Superior temporal gyrus (tissue), 1 donor: Measurements from ENCODE around the gene GRAMD1B.

ENCODE experiments used
- DNase-seq: peaks from one replicate; pipeline ENCODE4 v3.0.0-alpha.2; 2016; ENCODE audit errors: extremely low spot score

The GRAMD1B gene

DNA sequence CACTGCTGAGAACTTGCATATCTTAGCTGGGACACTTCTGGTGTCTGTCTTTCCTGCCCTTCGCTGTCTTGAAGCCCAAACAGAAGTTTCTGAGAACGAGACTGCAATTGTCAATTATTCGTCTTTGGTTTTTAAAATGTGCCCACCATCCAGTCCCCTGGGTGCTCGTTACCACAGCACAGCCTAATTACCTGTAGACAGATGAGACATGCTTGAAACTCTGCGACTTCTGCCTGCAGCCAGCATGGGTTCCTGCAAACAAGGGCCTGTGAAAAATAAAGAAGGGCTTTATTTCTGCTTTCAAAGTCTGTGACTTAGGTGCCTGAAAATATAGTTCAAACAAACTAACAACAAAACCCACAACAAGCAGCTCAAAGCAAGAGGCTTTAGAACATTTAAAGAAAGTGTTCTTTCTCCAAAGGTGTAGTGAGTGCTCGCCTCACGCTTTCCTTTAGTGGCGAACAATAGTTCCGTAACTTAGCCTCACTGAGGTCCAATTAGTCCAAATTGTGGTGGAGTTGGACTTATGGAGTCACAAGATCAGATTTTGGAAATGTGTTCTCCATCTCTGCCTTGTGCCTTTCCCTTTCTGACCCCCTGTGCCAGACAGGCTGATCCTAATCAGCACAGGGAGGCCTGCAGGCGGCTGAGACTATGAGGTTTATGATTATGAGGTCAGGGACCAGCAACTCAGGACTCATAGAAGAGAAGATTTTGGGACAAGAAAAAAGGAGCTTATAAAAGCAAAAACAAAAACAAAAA, 20.4 kb upstream of the GRAMD1B start:
- DNase-seq: no peak

DNA sequence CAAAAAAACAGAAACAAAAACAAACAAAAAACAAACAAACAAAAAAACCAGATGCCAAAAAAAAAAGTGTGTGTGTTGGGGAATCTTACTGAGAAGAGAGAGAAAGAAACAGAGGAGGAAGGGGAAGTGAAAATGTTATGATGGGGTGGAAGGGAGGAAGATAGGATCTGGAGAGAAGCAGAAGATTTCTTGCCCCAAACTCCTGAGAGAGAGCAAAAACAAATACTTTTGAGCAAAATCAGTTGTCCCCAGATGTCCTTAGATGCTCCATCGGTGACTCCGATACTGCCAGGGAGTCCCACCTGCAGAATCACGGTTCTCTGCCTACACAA, 19.9 kb upstream of the GRAMD1B start:
- no peak for DNase-seq

DNA sequence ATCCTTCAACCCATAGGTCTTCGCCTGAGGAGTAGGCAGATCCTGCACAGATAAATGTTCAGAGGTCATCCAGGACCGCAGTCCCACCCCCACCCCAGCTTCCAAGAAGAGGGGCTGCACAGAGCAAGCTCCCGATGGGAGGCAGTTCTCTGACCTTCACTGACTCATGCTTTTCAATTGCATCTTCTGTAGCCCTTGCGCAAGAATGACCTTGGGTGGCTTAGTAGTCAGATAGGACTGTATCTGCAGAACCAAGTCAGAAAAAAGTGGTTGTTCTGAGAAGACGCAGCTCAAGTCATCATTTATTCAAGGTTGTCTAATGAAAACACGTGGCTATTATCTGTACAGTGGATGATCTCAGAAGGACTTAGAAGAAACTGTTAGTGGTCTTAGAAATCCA, 16.4 kb upstream of the GRAMD1B start:
- no peak for DNase-seq

DNA sequence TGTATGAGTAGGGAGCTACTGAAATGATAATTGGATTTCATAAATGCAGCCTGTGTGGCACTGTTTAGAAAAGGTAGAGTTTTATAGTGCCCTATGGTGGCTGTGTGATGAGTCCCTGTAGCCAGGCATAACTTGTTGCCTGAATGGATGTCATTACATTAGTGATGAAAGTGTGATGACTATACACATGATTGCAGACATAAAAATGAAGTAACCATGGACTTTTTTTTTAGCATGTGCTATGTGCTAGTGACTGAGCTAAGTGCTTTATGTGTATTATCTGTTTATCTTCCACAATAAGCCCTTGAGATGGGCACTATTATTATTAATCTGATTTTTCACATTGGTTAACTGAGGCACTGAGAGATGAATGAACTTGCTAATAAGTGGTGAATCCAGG, 13.5 kb upstream of the GRAMD1B start:
- DNase-seq: no peak

DNA sequence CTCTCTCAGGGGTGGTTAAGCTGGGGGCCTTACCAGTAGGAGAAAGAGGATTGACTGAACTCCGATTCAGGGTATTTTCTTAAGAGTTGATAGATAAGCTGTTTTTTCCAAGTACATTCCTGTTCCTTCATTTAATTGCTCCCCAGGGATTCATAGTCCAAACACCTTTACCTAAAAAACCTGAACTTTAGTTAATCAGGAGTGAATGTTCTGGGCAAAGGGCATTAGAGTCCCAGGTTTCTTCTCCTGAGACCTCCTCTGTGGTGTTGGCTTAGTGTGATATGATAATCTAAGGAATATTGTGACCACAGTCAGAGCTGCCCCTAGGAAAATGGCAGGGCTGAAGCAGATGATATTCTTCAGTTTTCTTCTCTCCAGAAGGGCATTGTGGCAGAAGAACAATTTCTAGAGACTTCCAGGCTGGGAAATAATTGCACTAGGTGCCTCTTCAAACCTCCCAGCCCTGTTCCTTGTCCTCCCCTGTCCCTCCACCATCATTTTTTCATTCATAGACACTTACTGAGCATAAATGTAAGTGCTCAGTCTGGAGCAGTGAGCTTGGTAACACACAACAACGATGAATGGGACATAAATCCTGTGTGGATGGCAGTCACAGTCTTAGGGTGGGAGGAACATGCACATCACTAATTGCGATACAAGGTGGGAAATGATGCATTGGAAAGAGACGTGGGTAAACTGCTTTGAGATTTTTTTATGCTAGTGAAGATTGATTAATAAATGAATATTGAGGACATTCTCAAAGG, 11.5 kb upstream of the GRAMD1B start:
- no peak for DNase-seq

DNA sequence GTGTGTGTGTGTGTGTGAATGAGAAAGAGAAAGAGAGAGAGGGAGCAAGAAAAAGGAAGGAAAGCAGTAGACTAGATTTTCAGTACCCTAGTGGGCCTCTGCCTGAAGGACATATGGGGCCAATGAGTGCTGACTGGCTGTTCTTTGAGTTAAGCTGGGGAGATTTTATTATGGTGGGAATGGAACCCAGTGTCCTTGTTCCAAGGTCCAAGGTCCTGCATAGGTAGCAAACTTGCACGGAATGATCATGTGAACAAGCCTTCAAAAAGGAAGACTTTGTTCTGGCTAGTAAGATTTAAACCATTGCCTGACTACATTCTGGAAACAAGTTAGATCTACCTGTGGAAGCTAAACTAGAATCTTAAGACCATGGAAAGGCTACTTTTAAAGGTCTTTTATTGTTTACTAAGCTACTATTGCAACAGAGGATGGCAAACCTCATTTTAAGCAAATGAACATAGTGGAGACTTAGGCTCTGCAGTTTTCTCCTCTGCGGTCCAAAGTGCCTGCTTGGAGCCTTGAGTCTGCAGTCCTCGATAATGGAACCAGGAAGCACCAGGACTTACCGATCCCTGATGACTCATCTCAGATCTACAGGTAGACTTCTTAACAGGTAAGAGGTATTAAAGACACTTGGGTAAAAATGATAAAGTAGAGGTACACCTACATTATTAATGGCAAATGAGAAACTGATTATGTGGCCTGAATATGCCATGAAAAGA, 10.2 kb upstream of the GRAMD1B start:
- DNase-seq: no peak

DNA sequence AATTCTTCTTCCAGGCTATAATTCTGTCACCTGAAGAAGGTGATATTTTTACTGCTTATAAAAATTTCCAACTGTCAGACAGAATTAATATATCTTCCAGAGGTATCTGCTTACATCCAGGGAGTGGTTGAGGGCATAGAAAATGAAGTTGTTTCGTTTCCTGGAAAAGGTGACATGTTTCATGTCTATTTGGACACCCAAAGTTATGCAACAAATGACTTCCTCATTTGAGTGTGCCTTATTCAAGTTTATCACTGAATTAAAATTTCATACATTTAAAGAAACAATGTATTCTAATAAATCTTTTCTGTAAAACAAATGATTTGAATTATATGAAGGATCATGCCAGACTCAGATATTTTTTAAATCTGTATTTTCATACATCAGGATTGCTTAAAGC, 8.5 kb upstream of the GRAMD1B start:
- DNase-seq: no peak

DNA sequence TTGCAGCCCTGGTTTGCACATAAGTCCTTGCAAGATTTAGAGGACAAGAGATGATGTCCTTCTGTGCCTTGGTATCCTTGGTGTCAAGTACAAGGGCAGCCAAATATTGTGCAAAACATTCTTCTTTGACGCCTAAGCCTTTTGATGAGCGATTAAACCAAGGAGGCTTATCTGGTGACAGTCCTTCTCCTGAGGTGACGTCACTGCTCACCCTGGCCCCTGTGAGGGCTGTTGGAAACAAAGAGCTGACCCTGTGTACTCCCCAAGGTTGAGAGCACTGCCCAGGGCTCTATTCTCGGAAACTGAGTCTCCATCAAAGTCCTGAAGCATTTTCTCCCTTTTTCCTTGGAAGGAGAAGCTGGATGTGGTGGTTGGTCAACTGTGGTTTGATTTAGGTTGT, 4.7 kb upstream of the GRAMD1B start:
- DNase-seq: no peak

DNA sequence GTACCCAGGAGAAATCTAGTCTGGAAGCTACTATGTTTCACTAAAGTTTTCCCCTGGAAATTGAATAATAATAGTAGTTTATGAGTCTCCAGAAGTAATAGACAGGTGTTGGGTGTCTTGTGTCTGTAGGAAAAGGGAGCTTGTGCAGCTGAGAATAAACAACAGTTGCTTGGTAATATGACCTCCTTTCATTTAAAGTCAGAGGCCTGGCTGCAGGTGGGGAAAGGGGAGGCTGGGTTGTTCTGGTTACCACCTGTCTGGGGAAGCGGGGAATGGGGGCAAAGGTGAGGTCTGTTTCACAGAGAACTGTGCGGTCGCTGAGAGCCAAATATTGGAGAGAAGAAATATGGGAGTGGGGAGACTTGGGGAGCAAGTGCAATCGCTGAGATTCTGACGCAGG, 3.3 kb upstream of the GRAMD1B start:
- no peak for DNase-seq

DNA sequence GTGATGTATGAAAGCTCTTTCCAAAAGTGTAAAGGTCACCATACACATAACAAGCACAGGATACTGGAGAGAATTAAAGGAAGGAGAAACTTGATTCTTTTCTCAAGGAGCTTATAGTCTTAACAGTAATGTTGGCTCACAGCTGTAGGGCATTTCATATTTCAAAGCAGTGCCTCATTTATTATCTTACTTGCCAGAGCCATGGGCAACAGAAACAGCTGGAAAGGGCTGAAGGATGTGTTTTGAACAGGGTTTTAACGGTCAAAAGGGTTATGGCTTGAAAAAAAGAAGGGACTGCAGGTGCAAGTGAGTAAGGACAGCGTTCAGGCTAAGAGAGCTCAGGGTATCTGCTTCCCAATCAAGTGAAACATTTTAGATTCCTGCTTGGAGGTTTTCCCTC, 2.7 kb upstream of the GRAMD1B start:
- DNase-seq: no peak

DNA sequence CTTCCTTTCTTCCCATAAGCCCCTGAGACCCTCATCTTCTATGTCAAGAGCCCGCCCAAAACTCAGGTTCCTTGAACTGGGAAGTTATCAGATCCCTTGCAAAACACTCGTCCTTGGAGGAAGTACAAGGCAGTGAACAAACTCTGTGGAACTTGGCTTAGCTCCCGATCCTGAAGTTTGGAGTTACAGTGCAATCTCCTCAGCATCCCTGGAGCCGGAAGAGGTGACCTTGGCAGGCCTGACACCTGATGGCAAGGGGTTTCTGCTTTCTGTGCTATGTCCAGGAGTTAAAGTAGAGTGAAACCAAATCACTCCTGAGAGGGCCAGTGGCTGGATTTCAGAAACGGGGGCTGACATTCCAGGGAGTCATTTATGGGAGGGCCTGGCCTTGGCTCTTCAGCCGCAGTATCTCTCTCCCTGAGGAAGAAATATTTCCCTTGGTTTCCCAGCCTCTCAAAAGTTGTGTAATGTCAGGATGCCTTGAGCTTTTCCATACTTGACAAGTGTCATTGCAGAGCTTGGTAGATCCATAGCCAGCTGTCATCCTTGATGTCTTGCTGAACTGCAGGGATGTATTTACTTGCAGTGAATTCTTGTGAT, 1.9 kb upstream of the GRAMD1B start:
- no peak for DNase-seq

DNA sequence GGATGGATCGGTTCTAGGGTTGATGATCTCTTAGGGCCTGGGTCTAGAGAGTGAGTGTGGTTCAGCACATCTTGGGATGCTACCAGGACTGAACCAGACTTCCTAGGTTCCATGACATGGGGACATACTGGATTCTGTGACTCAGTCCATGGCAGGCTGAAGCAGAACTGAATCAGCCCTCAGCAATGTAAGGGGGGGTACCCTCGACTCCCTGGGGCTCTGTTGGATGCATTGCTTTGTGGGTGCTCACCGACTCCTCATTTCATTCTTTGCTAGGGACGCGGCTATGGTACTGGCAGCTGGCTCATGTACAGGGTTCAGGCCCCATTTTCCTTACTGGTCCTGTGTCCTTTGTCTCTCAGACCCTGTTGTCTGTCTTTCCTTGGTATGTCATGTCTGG, 733 bp upstream of the GRAMD1B start:
- DNase-seq: no peak

DNA sequence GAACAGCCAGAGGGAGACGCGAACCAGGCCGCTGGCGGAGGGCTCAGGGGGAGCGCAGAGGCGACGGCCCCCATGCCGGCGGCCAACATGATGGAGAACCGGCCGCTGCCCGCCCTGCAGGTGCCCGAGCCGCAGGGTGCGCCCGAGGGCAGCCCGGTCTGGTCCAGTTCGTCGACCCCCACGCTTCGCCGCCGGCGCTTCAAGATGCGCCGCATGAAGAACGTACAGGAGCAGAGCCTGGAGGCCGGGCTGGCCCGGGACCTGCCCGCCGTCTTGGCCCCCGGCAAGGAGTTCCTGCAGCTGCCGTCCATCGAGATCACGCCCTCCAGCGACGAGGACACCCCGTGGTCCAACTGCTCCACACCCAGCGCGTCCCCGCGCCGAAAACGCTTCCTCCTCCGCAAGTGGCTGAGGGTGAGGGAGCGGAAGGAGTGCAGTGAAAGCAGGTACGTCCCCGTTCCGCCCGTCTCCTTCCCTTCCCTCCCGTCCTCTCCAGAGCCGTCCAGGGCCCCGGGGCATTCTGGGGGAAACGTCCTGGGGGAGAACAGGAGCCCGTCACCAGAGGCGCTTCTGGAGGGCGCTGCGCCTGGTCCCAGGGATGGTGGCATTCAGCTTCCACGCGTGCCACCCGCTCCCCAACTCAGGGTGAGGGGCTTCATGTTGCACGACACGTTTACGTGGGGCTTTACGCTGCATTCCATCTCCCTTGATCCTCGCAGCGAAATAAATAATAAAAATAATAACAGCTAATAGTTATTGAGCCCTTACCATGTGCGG, 840 bp downstream of the GRAMD1B start:
- no peak for DNase-seq

DNA sequence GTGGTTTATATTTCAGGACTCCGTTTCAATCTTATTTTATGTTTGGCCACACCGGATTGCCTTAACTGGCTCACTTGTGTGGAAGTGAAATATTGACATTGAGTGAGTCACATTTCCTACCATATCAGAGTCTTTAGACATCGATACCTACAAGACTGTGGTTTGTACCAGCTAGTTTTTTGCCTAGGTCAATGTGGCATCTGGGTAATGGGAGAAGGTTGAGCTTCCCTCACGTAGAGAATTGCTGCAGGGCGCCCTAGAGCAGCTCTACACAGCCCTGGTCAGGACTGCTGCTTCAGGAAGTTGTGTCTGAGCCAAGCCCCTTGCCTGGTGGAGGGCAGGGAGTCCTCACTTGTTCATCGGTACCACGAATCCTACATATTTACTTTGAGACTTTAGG, 1.6 kb downstream of the GRAMD1B start:
- DNase-seq: no peak

DNA sequence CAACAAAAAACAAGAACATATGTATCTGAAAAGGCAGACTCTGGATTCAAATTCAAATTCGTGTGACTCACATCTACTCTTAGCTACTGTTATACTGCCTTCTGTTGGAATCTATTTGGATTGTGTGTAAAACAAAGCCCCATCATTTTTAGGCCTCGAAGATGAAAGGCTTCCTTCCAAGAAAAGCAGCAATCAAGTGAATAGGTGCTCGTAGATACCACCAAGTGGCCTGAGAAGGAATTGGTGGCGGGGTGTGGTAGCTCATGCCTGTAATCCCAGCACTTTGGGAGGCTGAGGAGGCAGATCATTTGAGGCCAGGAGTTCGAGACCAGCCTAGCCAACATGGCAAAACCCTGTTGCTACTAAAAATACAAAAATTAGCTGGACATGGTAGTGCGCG, 4.2 kb downstream of the GRAMD1B start:
- DNase-seq: no peak

DNA sequence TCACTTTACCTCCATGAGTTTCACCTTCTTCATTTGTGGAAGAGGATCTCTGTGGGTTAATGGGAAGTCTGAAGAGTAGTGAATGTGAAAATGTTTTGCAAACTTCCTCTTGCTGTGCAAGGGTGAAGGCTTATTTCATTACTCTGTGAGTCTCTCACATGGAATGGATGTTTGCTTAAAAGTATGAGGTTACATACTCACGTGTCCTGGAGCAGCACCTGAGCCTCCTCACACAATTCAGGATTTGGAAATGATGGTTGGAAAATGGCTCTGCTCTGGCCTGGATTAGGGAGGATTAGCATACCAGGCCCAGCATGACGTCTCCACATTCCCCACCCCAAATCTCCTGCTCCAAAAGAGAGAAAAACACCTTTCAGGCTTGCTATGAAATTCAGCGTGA, 4.8 kb downstream of the GRAMD1B start:
- no peak for DNase-seq

DNA sequence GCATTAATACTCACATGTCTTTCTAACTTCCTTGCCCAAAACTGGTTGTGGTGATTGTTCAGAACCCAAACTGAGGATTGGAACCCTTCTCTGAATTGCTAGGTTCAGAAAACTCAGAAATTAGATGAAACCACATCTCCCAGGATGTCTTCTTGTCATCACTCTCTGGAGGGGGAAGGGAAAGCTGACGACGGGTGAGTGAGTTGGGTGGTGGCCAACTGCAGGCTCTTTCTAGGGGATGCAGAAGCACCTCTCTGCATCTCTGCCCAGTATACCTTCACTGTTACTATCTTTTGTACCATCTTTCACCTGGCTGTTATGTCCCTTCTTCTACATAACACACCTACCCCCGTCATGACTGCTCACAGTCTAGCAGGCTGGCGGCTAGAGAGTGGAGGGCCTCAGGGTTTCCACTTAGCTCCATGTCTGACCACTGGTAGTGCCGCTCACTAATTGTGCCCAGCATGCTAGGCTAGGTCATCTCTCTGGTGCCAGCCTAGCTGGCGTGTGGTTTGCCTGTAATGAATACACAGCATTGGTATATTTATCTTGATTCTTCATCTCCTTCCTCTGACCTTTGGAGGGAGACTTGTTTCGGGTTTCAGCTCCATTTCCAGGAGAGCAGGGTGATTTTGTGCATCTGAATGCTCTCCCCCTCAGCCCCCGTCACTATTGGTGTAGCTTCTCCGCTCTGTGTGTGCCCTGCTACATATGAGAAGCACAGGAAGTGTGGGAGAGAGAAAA, 7.3 kb downstream of the GRAMD1B start:
- DNase-seq: no peak

DNA sequence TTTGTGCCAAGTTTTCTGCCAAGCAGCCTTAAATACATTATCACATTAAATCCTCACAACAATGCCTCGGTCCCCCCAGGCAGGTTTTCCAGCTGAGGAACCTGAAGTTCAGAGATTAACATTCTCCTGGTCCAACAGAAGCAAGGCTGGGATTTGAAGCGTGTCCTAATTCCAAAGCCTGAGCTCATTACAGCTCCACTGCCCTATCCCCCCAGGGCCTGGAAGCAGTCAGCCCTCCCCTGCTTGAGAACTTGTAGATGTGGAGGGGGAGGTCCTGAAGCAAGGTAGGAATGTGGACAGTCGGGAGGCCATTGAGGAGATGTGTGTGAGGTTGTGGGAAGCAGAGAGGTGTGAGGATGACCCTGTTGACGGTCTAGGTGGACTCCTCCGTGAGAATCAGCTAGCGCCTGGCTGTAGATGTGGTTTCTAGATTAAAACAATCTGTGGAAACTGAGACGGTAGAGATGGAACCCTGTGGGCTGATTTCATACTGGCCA, 8.1 kb downstream of the GRAMD1B start:
- no peak for DNase-seq

DNA sequence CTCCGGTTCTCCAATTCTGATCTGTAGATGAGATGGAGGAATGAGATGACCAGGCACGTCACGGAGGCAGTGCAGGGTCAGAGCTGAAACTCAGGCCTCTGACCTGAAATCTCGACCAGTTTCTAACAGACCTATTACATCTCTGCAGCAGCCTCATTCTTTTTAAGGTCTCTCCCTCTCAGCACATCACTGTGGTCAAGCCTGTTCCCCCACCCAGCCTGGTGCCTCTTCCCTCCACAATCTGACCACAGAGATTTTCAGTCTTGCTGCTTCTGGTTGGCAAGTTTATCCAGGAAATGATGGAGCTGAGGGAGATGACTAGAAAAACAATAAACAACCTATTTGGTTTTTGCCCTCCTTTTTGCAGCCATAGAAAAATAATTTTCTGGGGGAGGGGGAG, 9.5 kb downstream of the GRAMD1B start:
- no peak for DNase-seq

DNA sequence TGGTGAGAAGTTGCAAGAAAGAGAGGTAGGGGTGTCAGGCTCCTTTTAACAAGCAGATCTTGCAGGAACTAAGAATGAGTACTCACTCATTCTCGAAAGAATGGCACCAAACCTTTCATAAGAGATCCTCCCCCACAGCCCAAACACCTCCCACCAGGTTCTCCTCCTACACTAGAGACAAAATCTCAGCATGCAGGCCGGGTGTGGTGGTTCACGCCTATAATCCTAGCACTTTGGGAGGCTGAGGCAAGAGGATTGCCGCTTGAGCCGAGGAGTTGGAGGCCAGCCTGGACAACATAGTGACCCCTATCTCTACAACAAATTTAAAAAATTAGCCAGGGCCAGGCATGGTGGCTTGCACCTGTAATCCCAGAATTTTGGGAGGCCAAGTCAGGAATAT, 11.1 kb downstream of the GRAMD1B start:
- DNase-seq: no peak
